GM20431 (cell line): Measurements from ENCODE around the gene SCFD2.

ENCODE experiments used
- in situ Hi-C: fragments of 300-500 bp; cut with MseI, MboI; formaldehyde crosslinking; loops from one replicate; pipeline ENCODE4 v1.15.0; 2020; ENCODE audit warnings: low sequenced_read_pairs; ENCODE audit not compliant: unreplicated experiment

The SCFD2 gene

GRCh38 chr4:52825460-52826090, 540.3 kb downstream of the SCFD2 start:
- in situ Hi-C loops: loop anchor here (25.0 kb wide), 1 partner anchor 88 kb away; no protein-coding TSS in a partner anchor

DNA sequence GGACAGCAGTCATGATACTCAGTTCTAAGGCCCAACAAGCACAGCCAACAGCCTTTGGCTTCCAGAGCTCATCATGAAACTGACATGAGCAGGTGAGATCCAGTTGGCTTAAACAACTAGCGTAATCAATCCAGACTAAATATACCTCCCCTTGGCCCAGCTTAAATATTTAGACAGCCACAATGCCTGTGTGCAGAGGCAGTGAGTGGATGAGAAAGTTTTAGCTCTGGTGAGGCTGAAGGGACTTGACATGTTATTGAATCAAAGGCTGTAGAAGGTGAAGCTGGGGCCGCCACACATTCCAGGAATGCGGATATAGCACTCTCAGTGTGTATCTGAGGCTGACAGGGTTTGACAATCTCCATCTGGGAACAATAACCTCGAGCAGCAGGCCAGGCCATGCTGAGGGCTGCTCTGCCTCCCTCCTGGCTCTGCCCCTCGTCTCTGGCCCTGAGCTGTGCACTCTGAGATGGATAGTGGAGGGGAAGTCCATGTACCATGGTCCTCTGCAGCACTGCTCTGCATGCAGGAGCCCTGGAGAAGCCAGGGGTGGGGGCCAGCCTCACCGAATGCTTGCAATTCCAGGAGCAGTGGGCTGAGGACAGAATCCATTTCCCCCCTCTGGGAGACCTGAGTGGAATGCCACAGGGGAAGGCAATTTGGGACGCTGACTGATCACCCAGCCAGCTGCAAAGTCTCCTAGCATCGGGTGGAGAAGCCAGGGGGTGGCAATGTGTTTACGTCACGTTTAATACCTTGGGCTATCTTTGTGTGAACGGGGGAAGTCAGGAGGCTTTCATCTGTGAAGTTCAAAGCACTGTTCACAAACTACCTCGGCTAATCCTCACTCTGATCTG, 541.0 kb downstream of the SCFD2 start:
- in situ Hi-C loops: loop anchor here (25.0 kb wide), 1 partner anchor 88 kb away; no protein-coding TSS in a partner anchor

DNA sequence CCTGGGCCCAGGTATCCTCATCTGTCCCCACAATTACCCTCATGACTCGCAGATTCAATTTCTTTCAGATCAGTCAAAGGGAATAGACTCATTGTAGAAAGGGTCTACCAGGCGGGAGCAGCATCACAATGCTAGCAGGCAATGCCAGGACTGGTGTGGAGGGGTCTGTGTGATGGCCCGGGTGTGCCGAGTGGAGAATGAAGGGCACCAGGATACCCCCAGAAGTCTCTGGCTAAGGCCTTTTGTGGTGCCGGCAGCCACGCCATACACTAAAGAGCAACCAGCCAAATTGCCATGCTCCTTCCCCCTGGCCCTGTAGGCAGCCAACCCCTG, 541.6 kb downstream of the SCFD2 start:
- in situ Hi-C loops: no loop called here

- in situ Hi-C loops: no loop called here
These were observed 542.2 kb downstream of the SCFD2 start for GRCh38 chr4:52823702-52824092.
